ENCODE results near the gene NSMCE4A.
"Not testable (repeated sequence)": the region's sequence is repeated elsewhere in the genome, so short reads cannot be mapped to it uniquely, and the experiment has no call there.

Gene NSMCE4A, protein sequence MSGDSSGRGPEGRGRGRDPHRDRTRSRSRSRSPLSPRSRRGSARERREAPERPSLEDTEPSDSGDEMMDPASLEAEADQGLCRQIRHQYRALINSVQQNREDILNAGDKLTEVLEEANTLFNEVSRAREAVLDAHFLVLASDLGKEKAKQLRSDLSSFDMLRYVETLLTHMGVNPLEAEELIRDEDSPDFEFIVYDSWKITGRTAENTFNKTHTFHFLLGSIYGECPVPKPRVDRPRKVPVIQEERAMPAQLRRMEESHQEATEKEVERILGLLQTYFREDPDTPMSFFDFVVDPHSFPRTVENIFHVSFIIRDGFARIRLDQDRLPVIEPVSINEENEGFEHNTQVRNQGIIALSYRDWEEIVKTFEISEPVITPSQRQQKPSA

DNA sequence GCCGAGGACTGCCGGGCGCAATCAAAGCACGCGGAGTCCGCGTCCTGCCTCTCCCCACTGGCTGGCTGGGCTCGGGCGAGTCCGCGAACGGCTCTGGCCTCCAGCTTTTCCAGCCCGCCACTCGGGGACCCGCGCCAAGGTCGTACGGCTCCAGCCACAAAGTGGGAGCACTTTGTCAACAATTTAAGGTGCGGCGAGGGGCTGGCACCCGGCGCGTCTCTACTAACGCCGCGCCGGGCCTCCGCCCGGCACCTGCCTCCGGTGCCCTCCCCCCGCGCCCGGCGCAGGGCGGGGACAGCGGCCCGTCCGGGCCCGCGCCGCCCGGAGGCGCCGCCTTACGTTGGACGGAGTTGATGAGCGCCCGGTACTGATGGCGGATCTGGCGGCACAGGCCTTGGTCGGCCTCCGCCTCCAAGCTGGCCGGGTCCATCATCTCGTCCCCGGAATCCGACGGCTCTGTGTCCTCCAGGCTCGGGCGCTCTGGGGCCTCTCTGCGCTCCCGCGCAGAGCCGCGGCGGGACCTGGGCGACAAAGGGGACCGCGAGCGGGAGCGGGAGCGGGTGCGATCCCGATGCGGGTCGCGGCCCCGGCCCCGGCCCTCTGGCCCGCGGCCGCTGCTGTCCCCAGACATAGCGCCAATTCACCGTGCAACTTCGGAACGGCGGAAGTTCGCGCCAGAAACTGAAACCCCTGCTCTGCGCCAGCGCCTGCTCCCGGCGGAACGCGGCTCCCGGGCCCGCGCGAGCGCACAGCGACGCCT lies at the start of gene NSMCE4A:
TSS of gene NSMCE4A (minus strand) at position 683 of the 760 bp plus-strand sequence. CDS start at position 631, 52 bp downstream.
- no peaks in the 10 kb centered on the region for H3K27me3 Mint-ChIP-seq
- H3K27ac Mint-ChIP-seq, result peak within 1 kb of the TSS; percentile 77
- peaks cover 8% of the 10 kb centered on the region for H3K9me3 Mint-ChIP-seq
- peaks cover 26% of the 10 kb centered on the region for H3K4me1 Mint-ChIP-seq (ENCODE audit: low read depth)
- DNase-seq, result peak; percentile 88
- H3K36me3 Mint-ChIP-seq (ENCODE audit: low read depth), result peaks cover 50% of the 10 kb centered on the region
- H3K4me3 Mint-ChIP-seq, result peak within 1 kb of the TSS; percentile 89

DNA sequence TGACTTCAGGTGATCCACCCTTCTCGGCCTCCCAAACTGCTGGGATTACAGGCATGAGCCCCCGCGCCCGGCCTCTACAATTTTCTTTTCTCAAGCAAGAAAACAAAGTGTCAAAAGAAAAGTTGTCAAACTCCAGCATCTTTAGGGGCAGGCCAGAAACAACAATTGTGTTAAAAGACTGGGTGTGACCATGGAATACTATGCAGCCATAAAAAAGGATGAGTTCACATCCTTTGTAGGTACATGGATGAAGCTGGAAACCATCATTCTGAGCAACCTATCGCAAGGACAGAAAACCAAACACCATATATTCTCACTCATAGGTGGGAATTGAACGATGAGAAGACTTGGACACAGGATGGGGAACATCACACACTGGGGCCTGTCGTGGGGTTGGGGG lies 48.2 kb upstream of the NSMCE4A start:
- H3K4me3 Mint-ChIP-seq; DNase-seq; H3K27ac Mint-ChIP-seq; H3K27me3 Mint-ChIP-seq; H3K36me3 Mint-ChIP-seq (ENCODE audit: low read depth); H3K4me1 Mint-ChIP-seq (ENCODE audit: low read depth); H3K9me3 Mint-ChIP-seq: not testable (repeated sequence)

DNA sequence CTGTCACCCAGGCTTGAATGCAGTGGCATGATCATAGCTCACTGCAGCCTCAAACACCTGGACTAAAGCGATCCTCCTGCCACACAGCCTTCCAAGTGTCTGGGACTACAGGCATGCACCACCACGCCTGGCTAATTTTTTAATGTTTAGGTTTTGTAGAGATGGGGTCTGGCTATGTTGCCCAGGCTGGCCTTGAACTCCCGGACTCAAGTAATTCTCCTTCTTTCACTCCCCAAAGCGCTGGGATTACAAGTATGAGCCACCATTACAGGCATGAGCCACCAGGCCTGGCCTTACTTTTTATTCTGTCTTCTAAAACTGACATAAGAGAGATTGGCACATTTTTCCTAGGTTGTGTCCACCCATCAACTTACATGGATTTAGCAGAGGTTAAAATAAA lies 47.3 kb upstream of the NSMCE4A start:
- Mint-ChIP-seq H3K36me3 (ENCODE audit: low read depth) (no peaks in the 10 kb centered on the region), H3K27me3 (peaks cover 6% of the 10 kb centered on the region), H3K4me1 (ENCODE audit: low read depth) (no peaks in the 10 kb centered on the region), H3K4me3 (no peak overlapping the region), H3K9me3 (no peaks in the 10 kb centered on the region), H3K27ac (no peak overlapping the region)
- no peak for DNase-seq

DNA sequence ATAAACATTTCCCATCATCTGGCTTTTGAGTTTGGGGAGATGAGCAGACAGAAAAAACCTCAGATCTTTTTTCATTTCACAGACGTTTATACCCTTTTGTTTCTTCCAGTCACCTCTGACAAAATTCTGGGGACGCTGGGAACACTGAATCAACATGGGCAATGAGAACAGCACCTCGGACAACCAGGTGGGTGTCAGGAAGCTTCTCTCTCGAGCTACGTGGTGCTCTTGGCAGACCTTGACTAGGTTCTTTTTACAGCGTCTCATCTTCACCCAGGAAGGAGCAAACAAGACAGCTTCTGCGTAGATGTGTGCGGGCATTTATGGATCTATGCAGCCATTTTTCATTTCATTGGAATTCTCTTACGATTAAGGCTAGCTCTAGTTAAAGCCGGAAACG lies 46.8 kb upstream of the NSMCE4A start:
- Mint-ChIP-seq H3K4me1 (ENCODE audit: low read depth) (no peaks in the 10 kb centered on the region), H3K27me3 (peaks cover 6% of the 10 kb centered on the region), H3K27ac (no peak overlapping the region), H3K4me3 (no peak overlapping the region), H3K36me3 (ENCODE audit: low read depth) (no peaks in the 10 kb centered on the region), H3K9me3 (no peaks in the 10 kb centered on the region)
- no peak for DNase-seq

DNA sequence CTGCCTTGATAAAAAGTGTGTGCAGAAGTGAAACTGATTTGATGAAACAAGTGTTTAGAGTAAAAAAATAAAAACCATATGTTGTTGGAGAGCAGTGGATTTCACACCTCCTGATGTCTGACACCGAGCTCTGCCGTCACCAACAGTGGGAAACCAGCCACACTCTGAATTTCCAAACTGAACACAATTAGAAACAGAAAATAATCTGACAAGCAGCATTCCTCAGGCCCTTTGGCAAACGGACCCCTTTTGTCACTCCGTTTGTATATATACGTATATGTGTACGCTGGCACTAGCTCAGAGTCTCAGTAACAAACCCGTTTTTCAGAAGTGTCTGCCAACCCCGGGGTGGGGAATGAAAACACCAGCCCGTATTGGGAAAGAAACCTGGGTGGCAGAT lies 46.4 kb upstream of the NSMCE4A start:
- no peak overlapping the region for H3K4me3 Mint-ChIP-seq
- H3K27ac Mint-ChIP-seq, result no peak overlapping the region
- no peaks in the 10 kb centered on the region for H3K9me3 Mint-ChIP-seq
- peaks cover 6% of the 10 kb centered on the region for H3K27me3 Mint-ChIP-seq
- H3K4me1 Mint-ChIP-seq (ENCODE audit: low read depth), result no peaks in the 10 kb centered on the region
- H3K36me3 Mint-ChIP-seq (ENCODE audit: low read depth), result no peaks in the 10 kb centered on the region
- no peak for DNase-seq

DNA sequence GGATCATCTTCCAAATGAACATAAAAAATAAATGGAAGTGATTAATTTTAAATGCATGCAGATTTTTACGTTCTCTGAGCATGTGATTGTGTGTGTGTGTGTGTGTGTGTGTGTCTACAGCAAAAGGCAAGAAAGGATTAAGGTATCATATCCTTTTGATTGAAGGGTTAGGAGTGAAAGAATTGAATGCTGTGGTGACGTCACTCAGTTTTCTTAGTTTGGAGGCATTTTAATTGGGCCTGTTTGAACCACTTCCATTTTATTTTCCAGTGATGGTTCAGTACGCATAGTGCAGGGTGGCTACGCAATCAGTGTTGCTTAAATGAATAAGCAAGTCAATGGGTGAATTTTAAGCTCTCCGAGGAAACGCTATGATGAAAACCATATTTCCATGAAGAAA lies 45.2 kb upstream of the NSMCE4A start:
- H3K9me3 Mint-ChIP-seq, result no peaks in the 10 kb centered on the region
- peaks cover 6% of the 10 kb centered on the region for H3K27me3 Mint-ChIP-seq
- DNase-seq, result no peak
- no peaks in the 10 kb centered on the region for H3K36me3 Mint-ChIP-seq (ENCODE audit: low read depth)
- no peak overlapping the region for H3K4me3 Mint-ChIP-seq
- no peaks in the 10 kb centered on the region for H3K4me1 Mint-ChIP-seq (ENCODE audit: low read depth)
- H3K27ac Mint-ChIP-seq, result no peak overlapping the region

DNA sequence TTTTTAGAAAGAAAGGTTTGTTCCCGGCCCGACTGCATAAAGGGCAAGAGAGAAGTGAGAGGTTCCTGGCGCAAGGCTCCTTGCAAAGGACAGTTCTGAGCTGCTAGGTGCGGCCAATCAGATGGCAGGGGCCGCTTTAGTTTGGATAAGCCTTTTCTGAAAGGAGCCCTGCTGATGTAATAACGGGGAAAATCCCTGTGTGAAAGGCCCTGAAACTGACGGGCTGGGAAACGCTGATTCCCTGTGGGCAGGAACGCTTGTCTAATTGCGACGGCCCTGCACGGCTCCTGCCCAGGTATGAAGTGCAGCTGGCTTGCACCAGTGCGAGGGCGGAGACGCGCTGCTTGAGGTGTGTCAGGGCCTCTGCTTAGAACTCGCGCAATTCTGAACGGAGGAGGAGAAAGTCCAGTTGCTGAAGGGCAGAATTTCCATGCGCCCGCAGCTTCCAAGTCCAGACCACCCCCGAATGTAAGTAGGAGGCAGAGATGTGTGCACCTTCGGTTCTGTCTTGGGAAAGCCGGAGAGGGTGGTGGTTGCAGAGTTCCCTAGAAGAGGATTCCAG lies 44.5 kb upstream of the NSMCE4A start:
- no peak overlapping the region for H3K4me3 Mint-ChIP-seq
- no peaks in the 10 kb centered on the region for H3K4me1 Mint-ChIP-seq (ENCODE audit: low read depth)
- H3K9me3 Mint-ChIP-seq, result no peaks in the 10 kb centered on the region
- no peak overlapping the region for H3K27ac Mint-ChIP-seq
- H3K36me3 Mint-ChIP-seq (ENCODE audit: low read depth), result no peaks in the 10 kb centered on the region
- DNase-seq, result no peak
- peaks cover 8% of the 10 kb centered on the region for H3K27me3 Mint-ChIP-seq

DNA sequence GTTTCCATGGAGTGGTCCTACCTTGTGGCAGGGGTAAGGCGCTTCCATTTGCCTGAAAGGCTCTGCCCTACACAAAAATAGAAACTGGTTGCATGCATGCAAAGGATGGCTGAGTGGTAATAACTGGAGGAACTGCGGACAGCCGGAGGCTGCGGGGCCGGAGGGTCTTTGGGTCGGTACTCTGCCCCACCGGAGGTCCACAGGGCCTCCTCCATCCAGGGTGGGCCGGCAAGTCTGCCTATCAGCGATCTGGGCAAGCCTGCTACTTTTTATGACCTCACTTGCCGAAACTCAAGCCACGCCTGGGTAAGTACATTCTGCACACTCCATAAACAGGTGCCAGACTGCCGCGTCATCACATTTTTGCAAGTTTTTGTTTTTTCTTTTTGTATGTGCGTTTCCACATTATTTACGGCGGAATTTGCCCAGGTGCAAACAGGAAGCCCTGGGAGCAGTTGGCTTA lies 44.0 kb upstream of the NSMCE4A start:
- H3K9me3 Mint-ChIP-seq, result no peaks in the 10 kb centered on the region
- DNase-seq, result no peak
- peaks cover 9% of the 10 kb centered on the region for H3K27me3 Mint-ChIP-seq
- H3K4me1 Mint-ChIP-seq (ENCODE audit: low read depth), result no peaks in the 10 kb centered on the region
- no peaks in the 10 kb centered on the region for H3K36me3 Mint-ChIP-seq (ENCODE audit: low read depth)
- H3K4me3 Mint-ChIP-seq, result no peak overlapping the region
- H3K27ac Mint-ChIP-seq, result no peak overlapping the region

DNA sequence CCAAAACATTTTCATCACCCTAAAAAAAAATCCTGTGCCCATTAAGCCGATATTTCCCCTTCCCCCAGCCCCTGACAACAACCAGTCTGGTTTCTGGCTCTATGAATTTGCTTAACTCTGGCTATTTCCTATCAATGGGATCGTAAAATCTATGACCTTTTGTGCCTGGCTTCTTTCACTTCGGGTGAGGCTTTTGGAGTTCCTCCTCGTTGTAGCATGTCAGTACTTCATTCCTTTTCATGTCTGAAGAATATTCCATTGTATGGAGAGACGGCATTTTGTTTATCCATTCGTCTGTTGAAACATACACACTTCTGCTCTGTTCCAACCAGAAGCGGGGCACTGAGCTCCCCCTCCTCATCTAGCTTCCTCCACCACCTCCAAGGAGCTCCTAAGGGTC lies 43.5 kb upstream of the NSMCE4A start:
- Mint-ChIP-seq H3K4me3 (no peak overlapping the region), H3K4me1 (ENCODE audit: low read depth) (no peaks in the 10 kb centered on the region), H3K9me3 (no peaks in the 10 kb centered on the region), H3K36me3 (ENCODE audit: low read depth) (no peaks in the 10 kb centered on the region), H3K27me3 (peaks cover 9% of the 10 kb centered on the region), H3K27ac (no peak overlapping the region)
- DNase-seq, result no peak

DNA sequence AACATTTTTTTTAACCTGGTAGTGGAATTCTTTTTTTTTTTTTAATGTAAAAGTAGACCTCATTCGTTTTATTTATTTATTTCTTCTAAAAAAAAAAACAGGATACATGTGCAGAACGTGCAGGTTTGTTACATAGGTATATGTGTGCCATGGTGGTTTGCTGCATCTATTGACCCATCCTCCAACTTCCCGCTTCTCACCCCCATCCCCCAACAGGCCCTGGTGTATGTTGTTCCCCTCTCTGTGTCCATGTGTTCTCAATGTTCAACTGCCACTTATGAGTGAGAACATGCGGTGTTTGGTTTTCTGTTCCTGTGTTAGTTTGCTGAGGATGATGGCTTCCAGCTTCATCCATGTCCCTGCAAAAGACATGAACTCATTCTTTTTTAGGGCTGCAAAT lies 42.9 kb upstream of the NSMCE4A start:
- H3K9me3 Mint-ChIP-seq; H3K4me1 Mint-ChIP-seq (ENCODE audit: low read depth); DNase-seq; H3K4me3 Mint-ChIP-seq; H3K36me3 Mint-ChIP-seq (ENCODE audit: low read depth); H3K27ac Mint-ChIP-seq: not testable (repeated sequence)
- H3K27me3 Mint-ChIP-seq, result peaks cover 12% of the 10 kb centered on the region

DNA sequence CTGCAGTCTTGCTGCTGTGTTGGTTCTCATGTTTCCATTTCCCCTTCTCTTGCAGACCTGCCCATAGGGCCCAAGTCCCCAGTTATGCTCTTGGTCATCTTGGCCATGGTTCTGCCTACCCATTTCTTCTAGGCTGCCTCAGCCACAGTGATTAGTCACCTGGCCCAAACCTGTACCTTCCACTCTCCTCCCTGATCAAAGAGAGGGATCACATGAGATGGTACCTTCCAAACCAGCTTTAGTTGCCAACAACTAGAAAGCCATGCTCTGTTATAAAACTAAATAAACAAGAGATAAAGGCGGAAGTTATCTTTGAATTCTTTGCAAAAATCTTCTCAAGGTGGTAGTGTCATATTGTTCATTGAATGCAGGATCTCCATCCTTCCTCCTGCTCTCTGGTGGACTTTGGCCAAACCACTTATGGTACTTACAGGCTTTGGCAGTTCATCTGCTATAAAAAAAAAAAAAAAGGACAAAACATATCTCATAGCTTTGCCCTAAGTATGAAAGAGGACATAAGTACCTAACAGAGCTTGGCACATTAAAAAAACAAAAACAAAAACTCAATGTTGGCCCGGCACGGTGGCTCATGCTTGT lies 39.7 kb upstream of the NSMCE4A start:
- Mint-ChIP-seq H3K36me3 (ENCODE audit: low read depth) (no peaks in the 10 kb centered on the region), H3K27me3 (peaks cover 27% of the 10 kb centered on the region), H3K27ac (no peak overlapping the region), H3K4me3 (no peak overlapping the region), H3K4me1 (ENCODE audit: low read depth) (no peaks in the 10 kb centered on the region), H3K9me3 (no peaks in the 10 kb centered on the region)
- DNase-seq, result no peak

DNA sequence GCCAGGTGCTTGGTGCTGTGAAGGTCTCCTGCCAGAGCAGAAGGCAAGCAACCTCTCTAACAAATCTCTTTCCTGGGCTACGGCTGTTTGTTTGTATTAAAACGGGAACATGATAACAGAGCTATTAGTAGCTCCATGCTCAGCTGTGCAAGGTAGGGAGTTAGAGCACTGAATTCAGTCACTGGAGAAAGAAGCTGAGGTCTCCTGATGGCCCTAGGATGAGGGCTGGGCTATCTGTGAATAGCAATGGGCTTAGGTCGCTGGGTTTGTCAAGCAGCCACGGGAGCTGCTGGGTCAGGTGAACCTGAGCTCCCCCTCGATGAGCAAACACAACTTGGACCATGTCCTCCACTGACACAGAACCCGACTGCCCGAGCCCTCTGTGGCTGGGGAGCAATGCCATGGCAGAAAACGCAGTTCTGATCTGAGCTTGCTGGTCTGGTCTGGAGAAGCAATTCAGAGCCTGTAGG lies 38.3 kb upstream of the NSMCE4A start:
- H3K27ac Mint-ChIP-seq, result no peak overlapping the region
- H3K36me3 Mint-ChIP-seq (ENCODE audit: low read depth), result no peaks in the 10 kb centered on the region
- H3K4me1 Mint-ChIP-seq (ENCODE audit: low read depth), result no peaks in the 10 kb centered on the region
- no peak overlapping the region for H3K4me3 Mint-ChIP-seq
- peaks cover 27% of the 10 kb centered on the region for H3K27me3 Mint-ChIP-seq
- H3K9me3 Mint-ChIP-seq, result no peaks in the 10 kb centered on the region
- no peak for DNase-seq

DNA sequence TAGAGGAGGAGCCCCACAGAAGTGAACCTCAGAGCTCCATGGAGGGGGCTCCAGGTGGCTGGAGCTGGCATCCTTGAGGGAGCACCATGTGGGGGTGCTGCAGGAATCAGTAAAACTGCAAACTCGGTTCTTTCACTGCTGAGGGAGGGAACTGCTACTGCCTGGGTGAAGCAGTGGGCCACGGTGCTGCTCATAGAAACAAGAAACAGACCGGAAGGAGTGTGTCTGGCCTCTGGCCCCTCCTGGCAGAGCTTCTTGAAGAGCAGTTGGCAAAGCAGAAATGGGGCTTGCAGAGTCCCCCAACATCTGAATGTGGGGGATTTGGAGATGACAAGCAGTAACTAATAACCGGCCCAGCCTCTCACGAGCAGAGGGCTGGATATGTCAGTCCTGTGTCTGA lies 37.7 kb upstream of the NSMCE4A start:
- DNase-seq, result no peak
- H3K27ac Mint-ChIP-seq, result no peak overlapping the region
- H3K9me3 Mint-ChIP-seq, result no peaks in the 10 kb centered on the region
- no peak overlapping the region for H3K4me3 Mint-ChIP-seq
- H3K4me1 Mint-ChIP-seq (ENCODE audit: low read depth), result no peaks in the 10 kb centered on the region
- no peaks in the 10 kb centered on the region for H3K36me3 Mint-ChIP-seq (ENCODE audit: low read depth)
- peaks cover 27% of the 10 kb centered on the region for H3K27me3 Mint-ChIP-seq

DNA sequence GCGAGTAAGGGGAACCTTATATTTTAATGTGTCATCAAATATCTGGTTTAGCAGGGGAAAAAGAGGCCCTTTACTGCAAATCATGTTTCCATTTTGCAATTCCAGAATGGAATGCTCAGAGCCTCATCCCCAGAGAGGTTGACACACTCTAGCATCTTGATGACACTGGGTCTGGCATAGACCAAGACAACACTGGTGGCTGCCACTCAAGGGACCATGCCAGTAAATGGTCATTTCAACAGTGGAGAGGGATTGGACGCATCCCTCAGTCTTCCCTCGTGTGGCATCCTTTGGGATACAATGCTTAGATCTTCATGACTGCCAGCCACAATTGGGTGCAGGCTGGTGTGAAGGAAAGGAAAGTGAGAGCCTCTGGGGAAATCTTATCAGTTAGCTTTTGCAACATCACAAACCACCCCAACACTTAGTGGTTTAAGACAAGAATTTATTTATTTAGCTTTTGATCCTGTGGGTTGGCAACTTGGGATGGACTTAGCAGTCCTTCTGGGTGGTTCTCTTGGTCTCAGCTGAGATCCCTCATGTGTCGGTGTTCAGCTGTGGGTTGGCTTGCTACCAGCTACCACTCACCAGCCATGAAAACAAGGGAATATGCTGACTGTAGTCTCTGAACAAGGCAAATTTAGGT lies 35.5 kb upstream of the NSMCE4A start:
- H3K9me3 Mint-ChIP-seq, result peaks cover 4% of the 10 kb centered on the region
- no peak overlapping the region for H3K27ac Mint-ChIP-seq
- peaks cover 31% of the 10 kb centered on the region for H3K27me3 Mint-ChIP-seq
- no peak overlapping the region for H3K4me3 Mint-ChIP-seq
- DNase-seq, result no peak
- H3K4me1 Mint-ChIP-seq (ENCODE audit: low read depth), result no peaks in the 10 kb centered on the region
- H3K36me3 Mint-ChIP-seq (ENCODE audit: low read depth), result no peaks in the 10 kb centered on the region
